GM23338 (cell line): Measurements from ENCODE around the gene SOD2. TPM values are rescaled to one million over a fixed set of nuclear protein-coding genes. Genes with fewer than 3 reads are reported as not detected.

Experiments used
- ATAC-seq: fragments of 200-7000 bp; cut with Tn5 transposase; 3 replicates; pipeline ENCODE4 v1.9.1; 2020
- DNase-seq: peaks from one replicate; pipeline ENCODE4 v3.0.0-alpha.2; 2015; ENCODE audit warnings: low spot score
- H2AFZ ChIP-seq: fragments of 200-600 bp; sonication (generic); 2 replicates; pipeline ENCODE4 v1.8.0; 2016; ENCODE audit warnings: antibody characterized with exemption, mild to moderate bottlenecking, moderate library complexity
- H3F3A ChIP-seq: fragments of 200-600 bp; sonication (generic); replicated peaks from 2 replicates; pipeline ENCODE4 v1.8.0; 2017; ENCODE audit warnings: antibody characterized with exemption, mixed run types, low read depth
- H3K27ac ChIP-seq: fragments of 200-600 bp; sonication (generic); 2 replicates; pipeline ENCODE4 v1.6.1; 2016; ENCODE audit warnings: low read depth
- H3K27me3 ChIP-seq: fragments of 200-600 bp; sonication (generic); 2 replicates; pipeline ENCODE4 v1.8.0; 2016; ENCODE audit warnings: mild to moderate bottlenecking, mixed run types, moderate library complexity; ENCODE audit not compliant: insufficient read depth
- H3K36me3 ChIP-seq: fragments of 200-600 bp; sonication (generic); 2 replicates; pipeline ENCODE4 v1.8.0; 2016; ENCODE audit warnings: mild to moderate bottlenecking; ENCODE audit not compliant: insufficient read depth
- H3K4me1 ChIP-seq: fragments of 200-600 bp; sonication (generic); 2 replicates; pipeline ENCODE4 v1.8.0; 2016; ENCODE audit warnings: mild to moderate bottlenecking, moderate library complexity; ENCODE audit not compliant: insufficient read depth
- H3K4me2 ChIP-seq: fragments of 200-600 bp; sonication (generic); 2 replicates; pipeline ENCODE4 v1.7.1; 2017; ENCODE audit warnings: mixed run types
- H3K4me3 ChIP-seq: fragments of 200-600 bp; sonication (generic); 2 replicates; pipeline ENCODE4 v1.6.1; 2016; ENCODE audit warnings: mixed run types
- H3K79me2 ChIP-seq: fragments of 200-600 bp; sonication (generic); replicated peaks from 2 replicates; pipeline ENCODE4 v1.8.0; 2017; ENCODE audit warnings: mild to moderate bottlenecking; ENCODE audit not compliant: insufficient read depth
- H3K9me2 ChIP-seq: fragments of 200-600 bp; sonication (generic); 2 replicates; pipeline ENCODE4 v1.8.0; 2017; ENCODE audit not compliant: insufficient read depth
- H4K20me1 ChIP-seq: fragments of 200-600 bp; sonication (generic); replicated peaks from 2 replicates; pipeline ENCODE4 v1.8.0; 2017; ENCODE audit warnings: mild to moderate bottlenecking; ENCODE audit not compliant: insufficient read depth
- H3K27ac Mint-ChIP-seq: 2 replicates; pipeline ENCODE4 v1.8.0; 2020; ENCODE audit warnings: inconsistent platforms, mild to moderate bottlenecking, moderate library complexity, mixed read lengths
- H3K27me3 Mint-ChIP-seq: 3 replicates; pipeline ENCODE4 v1.8.0; 2022; ENCODE audit warnings: low read depth, mild to moderate bottlenecking, moderate library complexity, mixed read lengths, inconsistent platforms; ENCODE audit not compliant: insufficient read depth, poor library complexity
- H3K36me3 Mint-ChIP-seq: 3 replicates; pipeline ENCODE4 v1.8.0; 2021; ENCODE audit warnings: low read depth, mild to moderate bottlenecking, inconsistent platforms, moderate library complexity, mixed read lengths
- H3K4me1 Mint-ChIP-seq: 3 replicates; pipeline ENCODE4 v1.8.0; 2020; ENCODE audit warnings: mild to moderate bottlenecking, inconsistent platforms, mixed read lengths
- H3K4me3 Mint-ChIP-seq: 3 replicates; pipeline ENCODE4 v1.8.0; 2021; ENCODE audit warnings: moderate library complexity, mild to moderate bottlenecking, inconsistent platforms, mixed read lengths
- H3K9me3 Mint-ChIP-seq: 3 replicates; pipeline ENCODE4 v1.8.0; 2020; ENCODE audit warnings: moderate library complexity, mild to moderate bottlenecking, inconsistent platforms, mixed read lengths
- CREB1 ChIP-seq: fragments of 250-450 bp; sonication (Bioruptor Pico); IDR thresholded peaks from 2 replicates; pipeline ENCODE4 v1.5.0; 2020; ENCODE audit warnings: low read depth, mild to moderate bottlenecking, moderate library complexity
- ETS1 ChIP-seq: IDR thresholded peaks from 2 replicates; pipeline ENCODE4 v1.6.1; 2016; ENCODE audit warnings: antibody characterized with exemption
- EZH2 ChIP-seq: fragments of 200-600 bp; sonication (generic); IDR thresholded peaks from one replicate; pipeline ENCODE4 v1.8.0; 2017; ENCODE audit warnings: antibody characterized with exemption, mild to moderate bottlenecking, low read depth; ENCODE audit not compliant: unreplicated experiment
- EZH2phosphoT487 ChIP-seq: fragments of 200-600 bp; sonication (generic); IDR thresholded peaks from one replicate; pipeline ENCODE4 v1.8.1; 2018; ENCODE audit warnings: antibody characterized with exemption; ENCODE audit not compliant: unreplicated experiment
- JUNB ChIP-seq: IDR thresholded peaks from one replicate; pipeline ENCODE4 v1.6.1; 2016; ENCODE audit warnings: antibody characterized with exemption; ENCODE audit not compliant: unreplicated experiment
- NANOG ChIP-seq: IDR thresholded peaks from 2 replicates; pipeline ENCODE4 v1.6.1; 2016; ENCODE audit warnings: antibody characterized with exemption, borderline replicate concordance
- POLR2AphosphoS5 ChIP-seq: IDR thresholded peaks from 2 replicates; pipeline ENCODE4 v1.6.1; 2016; ENCODE audit warnings: antibody characterized with exemption, low read depth
- STAT1 ChIP-seq: IDR thresholded peaks from one replicate; pipeline ENCODE4 v1.6.1; 2016; ENCODE audit warnings: antibody characterized with exemption; ENCODE audit not compliant: unreplicated experiment
- ZNF114 ChIP-seq: fragments of 250-450 bp; sonication (Bioruptor Pico); IDR thresholded peaks from 2 replicates; pipeline ENCODE4 v1.5.0; 2020; ENCODE audit warnings: mild to moderate bottlenecking, moderate library complexity
- ZNF331 ChIP-seq: fragments of 250-450 bp; sonication (Bioruptor Pico); IDR thresholded peaks from 2 replicates; pipeline ENCODE4 v1.5.0; 2020; ENCODE audit warnings: low read depth, mild to moderate bottlenecking, moderate library complexity
- ZNF462 ChIP-seq: fragments of 250-450 bp; sonication (Bioruptor Pico); IDR thresholded peaks from 2 replicates; pipeline ENCODE4 v1.5.0; 2020; ENCODE audit warnings: mild to moderate bottlenecking, moderate library complexity
- polyA plus RNA-seq: library from polyadenylated mRNA; unstranded; fragments of >200 nt; fragmentation: Nextera tagmentation; extraction: Ambion mirVana; gene quantifications from 2 replicates; pipeline ENCODE4 v1.2.1, GENCODE V29; 2016
- total RNA-seq: library from RNA; depleted of rRNA; stranded (reverse); fragments of >200 nt; shearing (Covaris generic); gene quantifications from 2 replicates; pipeline ENCODE4 v1.2.3, GENCODE V29; 2014
- TF ChIP-seq, protein P1 (sequence below), 2 experiments: fragments of 200-600 bp in 1 of 2; sonication (generic) in 1 of 2; conservative IDR thresholded peaks; 2 replicates each; pipeline versions ENCODE4 v1.5.1 to v1.6.1; 2016 to 2017; ENCODE audit warnings: antibody characterized with exemption in 2 of 2, low read depth in 2 of 2, mild to moderate bottlenecking in 2 of 2, moderate library complexity in 1 of 2
- TF ChIP-seq, protein P2 (sequence below): IDR thresholded peaks from one replicate; pipeline ENCODE4 v1.6.1; 2018; ENCODE audit warnings: antibody characterized with exemption; ENCODE audit not compliant: unreplicated experiment

SOD2 gene
- total and polyA plus RNA-seq, 2 experiments from 2014 or later = 44.1 to 73.0 TPM

GRCh38 chr6:159677506-159678165 is 15.4 kb downstream of the SOD2 start:
- peaks cover 26% of the 10 kb centered on the region; the same call in 2 of the 3 replicates for H3K36me3 Mint-ChIP-seq
- no peaks in the 10 kb centered on the region for H3K27me3 ChIP-seq
- no peaks in the 10 kb centered on the region for H3F3A ChIP-seq
- TF ChIP-seq ETS1 = no peak
- no peak for TF ChIP-seq EZH2phosphoT487
- TF ChIP-seq, protein P1, sequence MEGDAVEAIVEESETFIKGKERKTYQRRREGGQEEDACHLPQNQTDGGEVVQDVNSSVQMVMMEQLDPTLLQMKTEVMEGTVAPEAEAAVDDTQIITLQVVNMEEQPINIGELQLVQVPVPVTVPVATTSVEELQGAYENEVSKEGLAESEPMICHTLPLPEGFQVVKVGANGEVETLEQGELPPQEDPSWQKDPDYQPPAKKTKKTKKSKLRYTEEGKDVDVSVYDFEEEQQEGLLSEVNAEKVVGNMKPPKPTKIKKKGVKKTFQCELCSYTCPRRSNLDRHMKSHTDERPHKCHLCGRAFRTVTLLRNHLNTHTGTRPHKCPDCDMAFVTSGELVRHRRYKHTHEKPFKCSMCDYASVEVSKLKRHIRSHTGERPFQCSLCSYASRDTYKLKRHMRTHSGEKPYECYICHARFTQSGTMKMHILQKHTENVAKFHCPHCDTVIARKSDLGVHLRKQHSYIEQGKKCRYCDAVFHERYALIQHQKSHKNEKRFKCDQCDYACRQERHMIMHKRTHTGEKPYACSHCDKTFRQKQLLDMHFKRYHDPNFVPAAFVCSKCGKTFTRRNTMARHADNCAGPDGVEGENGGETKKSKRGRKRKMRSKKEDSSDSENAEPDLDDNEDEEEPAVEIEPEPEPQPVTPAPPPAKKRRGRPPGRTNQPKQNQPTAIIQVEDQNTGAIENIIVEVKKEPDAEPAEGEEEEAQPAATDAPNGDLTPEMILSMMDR (conservative IDR thresholded peaks at IDR 0.05; ENCODE audit: low read depth in 2 of 2) = no peak
- TF ChIP-seq STAT1 = no peak
- no peak for TF ChIP-seq POLR2AphosphoS5
- no peak for TF ChIP-seq ZNF114 (CRISPR knock-in tag)
- no peak for TF ChIP-seq EZH2
- TF ChIP-seq NANOG = no peak
- TF ChIP-seq ZNF462 (CRISPR knock-in tag) = no peak
- TF ChIP-seq, protein P2, sequence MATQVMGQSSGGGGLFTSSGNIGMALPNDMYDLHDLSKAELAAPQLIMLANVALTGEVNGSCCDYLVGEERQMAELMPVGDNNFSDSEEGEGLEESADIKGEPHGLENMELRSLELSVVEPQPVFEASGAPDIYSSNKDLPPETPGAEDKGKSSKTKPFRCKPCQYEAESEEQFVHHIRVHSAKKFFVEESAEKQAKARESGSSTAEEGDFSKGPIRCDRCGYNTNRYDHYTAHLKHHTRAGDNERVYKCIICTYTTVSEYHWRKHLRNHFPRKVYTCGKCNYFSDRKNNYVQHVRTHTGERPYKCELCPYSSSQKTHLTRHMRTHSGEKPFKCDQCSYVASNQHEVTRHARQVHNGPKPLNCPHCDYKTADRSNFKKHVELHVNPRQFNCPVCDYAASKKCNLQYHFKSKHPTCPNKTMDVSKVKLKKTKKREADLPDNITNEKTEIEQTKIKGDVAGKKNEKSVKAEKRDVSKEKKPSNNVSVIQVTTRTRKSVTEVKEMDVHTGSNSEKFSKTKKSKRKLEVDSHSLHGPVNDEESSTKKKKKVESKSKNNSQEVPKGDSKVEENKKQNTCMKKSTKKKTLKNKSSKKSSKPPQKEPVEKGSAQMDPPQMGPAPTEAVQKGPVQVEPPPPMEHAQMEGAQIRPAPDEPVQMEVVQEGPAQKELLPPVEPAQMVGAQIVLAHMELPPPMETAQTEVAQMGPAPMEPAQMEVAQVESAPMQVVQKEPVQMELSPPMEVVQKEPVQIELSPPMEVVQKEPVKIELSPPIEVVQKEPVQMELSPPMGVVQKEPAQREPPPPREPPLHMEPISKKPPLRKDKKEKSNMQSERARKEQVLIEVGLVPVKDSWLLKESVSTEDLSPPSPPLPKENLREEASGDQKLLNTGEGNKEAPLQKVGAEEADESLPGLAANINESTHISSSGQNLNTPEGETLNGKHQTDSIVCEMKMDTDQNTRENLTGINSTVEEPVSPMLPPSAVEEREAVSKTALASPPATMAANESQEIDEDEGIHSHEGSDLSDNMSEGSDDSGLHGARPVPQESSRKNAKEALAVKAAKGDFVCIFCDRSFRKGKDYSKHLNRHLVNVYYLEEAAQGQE = no peak
- no peak for TF ChIP-seq JUNB
- no peak for TF ChIP-seq CREB1 (CRISPR knock-in tag)
- no peak for TF ChIP-seq ZNF331 (CRISPR knock-in tag)
- no peaks in the 10 kb centered on the region; the same call in 1 of the 2 replicates for H4K20me1 ChIP-seq
- H2AFZ ChIP-seq = no peak overlapping the region
- peaks cover 7% of the 10 kb centered on the region for H3K79me2 ChIP-seq
- no peaks in the 10 kb centered on the region for H3K9me2 ChIP-seq
- H3K9me3 Mint-ChIP-seq = peaks cover 9% of the 10 kb centered on the region; the same call in 2 of the 3 replicates
- H3K27ac ChIP-seq = no peak overlapping the region
- no peak overlapping the region for H3K27ac Mint-ChIP-seq
- DNase-seq (no peak), ATAC-seq (no peak)
- peaks cover 2% of the 10 kb centered on the region for H3K27me3 Mint-ChIP-seq
- H3K4me3 ChIP-seq = no peak overlapping the region
- H3K4me2 ChIP-seq = no peak overlapping the region
- no peaks in the 10 kb centered on the region for H3K4me1 ChIP-seq
- no peak overlapping the region for H3K4me3 Mint-ChIP-seq
- 0 out of 2 replicates have a peak, but pooled peaks cover 7% of the 10 kb centered on the region for H3K36me3 ChIP-seq
- H3K4me1 Mint-ChIP-seq = no peaks in the 10 kb centered on the region
